ENCODE data around the gene SLC13A3. TPM values are rescaled to one million over a fixed set of nuclear protein-coding genes. Genes with fewer than 3 reads are reported as not detected.

Gene SLC13A3
- polyA plus RNA-seq, 1 donor = 3.7 TPM

DNA sequence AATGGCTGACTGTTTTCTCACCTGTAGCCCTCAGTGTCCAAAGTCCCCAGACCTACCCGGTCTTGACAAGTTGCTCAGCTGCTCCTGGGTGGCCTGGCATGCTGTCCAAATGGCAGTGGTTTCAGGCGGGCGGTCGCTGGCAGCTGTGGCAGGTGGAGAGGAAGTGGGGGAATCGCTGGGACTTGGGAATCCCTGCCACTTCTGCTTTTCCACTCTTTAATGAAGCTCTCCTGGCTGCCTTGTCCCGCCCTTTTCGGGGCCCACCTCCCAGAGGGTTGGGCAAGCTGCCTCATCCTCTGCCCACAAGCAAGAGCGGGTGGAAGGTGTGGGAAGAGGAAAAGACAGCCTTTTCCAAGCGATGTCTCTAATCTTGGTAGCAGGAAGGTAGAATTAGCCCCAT, 100.8 kb downstream of the SLC13A3 start, which contains the start of gene OCSTAMP:
TSS of gene OCSTAMP (minus strand) at position 194 of the 400 bp plus-strand sequence. CDS start at position 100, 94 bp downstream.
- Histone ChIP-seq H3K27me3 (ENCODE audit: control insufficient read depth, insufficient read depth, low read length) (peaks cover 6% of the 10 kb centered on the region), H3K36me3 (ENCODE audit: control insufficient read depth, insufficient read depth, low read length) (no peaks in the 10 kb centered on the region), H3K27ac (ENCODE audit: low read length) (no peak within 1 kb of the TSS), H3K4me3 (ENCODE audit: low read length) (no peak within 1 kb of the TSS), H3K9me3 (ENCODE audit: control insufficient read depth, low read depth, low read length) (no peaks in the 10 kb centered on the region), H3K4me1 (ENCODE audit: control insufficient read depth, insufficient read depth, low read length) (no peaks in the 10 kb centered on the region)
- no peak for DNase-seq
- no CpG with 5 or more reads among the region's 9 CpGs for WGBS (ENCODE audit: insufficient coverage, low lambda C conversion rate)

DNA sequence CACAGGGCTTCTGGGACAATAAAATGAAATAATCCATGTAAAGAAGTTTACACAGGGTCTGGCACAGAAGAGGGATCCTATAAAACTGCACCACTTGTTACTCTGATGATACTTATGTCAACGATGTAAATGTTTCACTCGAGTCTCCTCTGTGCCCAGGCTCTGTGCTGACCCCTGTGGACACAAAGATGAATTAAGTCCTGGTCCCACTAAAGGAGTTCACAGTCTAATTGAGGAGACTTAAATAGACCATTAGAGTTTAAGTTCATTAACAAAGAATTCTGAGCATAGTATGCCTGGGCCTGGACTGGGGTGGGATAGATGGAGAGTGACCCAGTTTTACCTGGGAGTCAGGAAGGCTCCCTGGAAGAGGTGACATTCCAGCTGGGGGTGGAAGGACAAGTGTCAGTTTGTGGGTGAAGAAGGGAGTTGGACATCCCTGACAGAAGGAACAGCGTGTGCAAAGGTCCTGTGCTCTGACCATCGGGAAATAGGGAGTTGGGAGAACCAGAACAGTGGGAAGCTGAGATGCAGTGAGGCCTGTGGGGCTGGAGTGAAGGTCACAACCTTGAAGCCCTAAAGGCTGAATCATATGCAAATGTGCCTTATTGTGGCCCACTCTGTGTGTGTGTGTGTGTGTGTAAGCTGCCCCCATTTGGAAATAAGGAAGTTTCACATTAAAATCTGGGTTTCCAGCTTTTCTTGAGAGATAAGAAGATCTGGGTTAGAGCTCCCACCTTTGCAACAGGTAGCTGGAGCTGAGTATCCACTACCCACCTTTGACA, 101.9 kb downstream of the SLC13A3 start:
- no peaks in the 10 kb centered on the region for H3K9me3 ChIP-seq (ENCODE audit: control insufficient read depth, low read depth, low read length)
- no peak overlapping the region for H3K27ac ChIP-seq (ENCODE audit: low read length)
- DNase-seq = no peak
- no peaks in the 10 kb centered on the region for H3K36me3 ChIP-seq (ENCODE audit: control insufficient read depth, insufficient read depth, low read length)
- H3K4me1 ChIP-seq (ENCODE audit: control insufficient read depth, insufficient read depth, low read length) = no peaks in the 10 kb centered on the region
- H3K4me3 ChIP-seq (ENCODE audit: low read length) = no peak overlapping the region
- H3K27me3 ChIP-seq (ENCODE audit: control insufficient read depth, insufficient read depth, low read length) = peaks cover 6% of the 10 kb centered on the region
- no CpG with 5 or more reads among the region's 4 CpGs for WGBS (ENCODE audit: insufficient coverage, low lambda C conversion rate)

DNA sequence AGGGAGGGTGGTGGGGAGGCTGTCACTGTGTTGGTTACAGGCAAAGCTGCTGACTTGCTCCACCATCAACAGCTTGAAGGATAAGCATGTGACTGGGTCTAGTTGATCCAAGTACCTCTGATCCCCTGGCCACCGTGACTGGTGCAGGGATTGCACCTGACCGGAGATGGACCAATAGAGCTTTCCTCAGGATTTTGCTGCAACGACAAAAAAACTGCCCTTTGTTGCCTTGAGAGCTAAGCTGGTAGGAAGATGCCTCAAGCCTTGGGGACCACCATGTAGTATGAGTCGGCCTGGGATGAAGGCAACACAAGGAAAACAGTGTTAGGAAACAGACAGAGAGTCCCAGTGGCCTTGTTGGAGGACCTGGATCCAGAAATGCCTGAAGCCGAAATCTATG, 102.6 kb downstream of the SLC13A3 start:
- Histone ChIP-seq H3K4me1 (ENCODE audit: control insufficient read depth, insufficient read depth, low read length) (no peaks in the 10 kb centered on the region), H3K36me3 (ENCODE audit: control insufficient read depth, insufficient read depth, low read length) (no peaks in the 10 kb centered on the region), H3K4me3 (ENCODE audit: low read length) (no peak overlapping the region), H3K27ac (ENCODE audit: low read length) (no peak overlapping the region), H3K27me3 (ENCODE audit: control insufficient read depth, insufficient read depth, low read length) (peaks cover 6% of the 10 kb centered on the region), H3K9me3 (ENCODE audit: control insufficient read depth, low read depth, low read length) (no peaks in the 10 kb centered on the region)
- WGBS (ENCODE audit: insufficient coverage, low lambda C conversion rate) = no CpG with 5 or more reads among the region's 5 CpGs
- DNase-seq = no peak

DNA sequence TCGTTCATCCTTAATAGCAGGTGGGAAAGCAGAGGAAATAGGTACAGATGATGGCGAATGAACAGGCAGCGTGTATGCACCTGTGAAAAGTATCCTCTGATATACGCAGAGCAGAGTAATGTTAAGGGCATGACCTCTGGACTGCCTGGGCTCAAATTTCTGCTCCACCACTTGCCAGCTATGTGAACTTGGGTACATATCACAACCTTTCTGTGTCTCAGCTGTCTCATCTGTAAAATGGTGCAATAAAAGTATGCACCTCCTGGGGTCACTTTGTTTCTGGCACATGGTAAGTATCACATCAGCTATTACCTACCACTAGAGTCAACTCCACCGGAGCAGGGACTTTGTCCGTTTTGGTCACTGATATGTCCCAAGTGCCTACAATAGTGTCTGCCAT, 103.3 kb downstream of the SLC13A3 start:
- no peak for DNase-seq
- no peaks in the 10 kb centered on the region for H3K4me1 ChIP-seq (ENCODE audit: control insufficient read depth, insufficient read depth, low read length)
- H3K9me3 ChIP-seq (ENCODE audit: control insufficient read depth, low read depth, low read length) = no peaks in the 10 kb centered on the region
- H3K4me3 ChIP-seq (ENCODE audit: low read length) = no peak overlapping the region
- WGBS (ENCODE audit: insufficient coverage, low lambda C conversion rate) = 61% methylated on average over 3 of the region's 6 CpGs
- no peaks in the 10 kb centered on the region for H3K36me3 ChIP-seq (ENCODE audit: control insufficient read depth, insufficient read depth, low read length)
- H3K27ac ChIP-seq (ENCODE audit: low read length) = no peak overlapping the region
- H3K27me3 ChIP-seq (ENCODE audit: control insufficient read depth, insufficient read depth, low read length) = peaks cover 6% of the 10 kb centered on the region

DNA sequence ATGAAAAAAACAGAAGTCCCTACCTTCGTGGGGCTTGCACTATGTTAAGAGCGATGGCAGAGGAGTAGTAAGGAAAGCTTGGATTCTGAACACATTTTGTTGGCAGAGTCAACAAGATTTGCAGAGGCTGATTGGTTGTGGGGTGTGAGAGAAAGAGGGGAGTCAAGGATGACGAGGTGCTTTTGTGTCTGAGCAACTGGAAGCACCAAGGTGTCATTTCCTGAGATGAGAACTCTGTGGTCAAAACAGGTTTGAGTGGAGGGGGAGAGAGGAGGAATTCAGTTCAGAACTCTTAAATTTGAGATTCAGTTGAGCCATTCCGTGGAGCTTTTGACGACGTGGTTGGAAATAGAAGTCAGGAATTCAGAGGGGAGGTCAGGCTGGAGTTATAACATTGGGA, 104.3 kb downstream of the SLC13A3 start:
- WGBS (ENCODE audit: insufficient coverage, low lambda C conversion rate) = 82% methylated on average over 5 of the region's 6 CpGs
- no peaks in the 10 kb centered on the region for H3K9me3 ChIP-seq (ENCODE audit: control insufficient read depth, low read depth, low read length)
- no peak overlapping the region for H3K4me3 ChIP-seq (ENCODE audit: low read length)
- no peaks in the 10 kb centered on the region for H3K36me3 ChIP-seq (ENCODE audit: control insufficient read depth, insufficient read depth, low read length)
- peaks cover 3% of the 10 kb centered on the region for H3K4me1 ChIP-seq (ENCODE audit: control insufficient read depth, insufficient read depth, low read length)
- no peak for DNase-seq
- peaks cover 6% of the 10 kb centered on the region for H3K27me3 ChIP-seq (ENCODE audit: control insufficient read depth, insufficient read depth, low read length)
- no peak overlapping the region for H3K27ac ChIP-seq (ENCODE audit: low read length)

DNA sequence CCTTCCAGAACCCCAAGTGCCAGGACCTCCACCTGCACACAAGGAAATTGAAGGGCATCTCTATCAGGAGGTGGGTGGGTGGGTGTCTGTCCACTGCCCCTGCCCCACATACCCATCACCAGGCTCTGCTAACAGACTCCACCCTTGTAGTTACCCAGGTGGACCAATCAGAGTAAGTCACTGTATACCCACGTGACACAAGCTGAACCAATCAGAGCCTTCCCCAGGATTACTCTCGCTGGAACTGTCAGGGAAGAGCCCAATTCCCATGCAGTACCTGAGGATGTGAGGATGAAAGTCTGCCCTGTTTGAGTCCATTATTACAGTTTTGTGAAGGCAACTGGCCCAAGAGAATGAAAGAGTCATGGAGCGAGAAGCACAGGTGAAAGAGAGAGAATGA, 105.0 kb downstream of the SLC13A3 start:
- Histone ChIP-seq H3K27me3 (ENCODE audit: control insufficient read depth, insufficient read depth, low read length) (peaks cover 8% of the 10 kb centered on the region), H3K9me3 (ENCODE audit: control insufficient read depth, low read depth, low read length) (no peaks in the 10 kb centered on the region), H3K27ac (ENCODE audit: low read length) (no peak overlapping the region), H3K4me3 (ENCODE audit: low read length) (no peak overlapping the region), H3K36me3 (ENCODE audit: control insufficient read depth, insufficient read depth, low read length) (no peaks in the 10 kb centered on the region), H3K4me1 (ENCODE audit: control insufficient read depth, insufficient read depth, low read length) (peaks cover 3% of the 10 kb centered on the region)
- DNase-seq = no peak
- WGBS (ENCODE audit: insufficient coverage, low lambda C conversion rate) = 100% methylated on average over 1 of the region's 3 CpGs

DNA sequence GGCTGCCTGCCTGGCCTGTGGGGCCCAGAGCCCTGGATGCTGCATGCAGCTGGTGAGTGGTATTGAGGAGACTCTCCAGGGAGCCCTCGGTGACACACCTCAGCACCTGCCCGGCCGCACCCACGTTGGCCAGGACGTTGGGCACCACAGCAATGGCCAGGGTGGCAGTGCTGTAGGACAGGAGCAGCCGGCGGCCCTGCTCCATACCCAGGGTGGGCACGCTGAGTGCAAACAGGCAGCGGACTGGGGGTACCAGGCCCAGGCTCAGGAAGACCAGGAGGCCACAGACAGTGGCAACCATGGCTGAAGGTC, 105.5 kb downstream of the SLC13A3 start:
- Histone ChIP-seq H3K4me1 (ENCODE audit: control insufficient read depth, insufficient read depth, low read length) (peaks cover 3% of the 10 kb centered on the region), H3K27me3 (ENCODE audit: control insufficient read depth, insufficient read depth, low read length) (peaks cover 8% of the 10 kb centered on the region), H3K27ac (ENCODE audit: low read length) (no peak overlapping the region), H3K9me3 (ENCODE audit: control insufficient read depth, low read depth, low read length) (no peaks in the 10 kb centered on the region), H3K36me3 (ENCODE audit: control insufficient read depth, insufficient read depth, low read length) (no peaks in the 10 kb centered on the region), H3K4me3 (ENCODE audit: low read length) (no peak overlapping the region)
- DNase-seq = no peak
- no CpG with 5 or more reads among the region's 9 CpGs for WGBS (ENCODE audit: insufficient coverage, low lambda C conversion rate)

DNA sequence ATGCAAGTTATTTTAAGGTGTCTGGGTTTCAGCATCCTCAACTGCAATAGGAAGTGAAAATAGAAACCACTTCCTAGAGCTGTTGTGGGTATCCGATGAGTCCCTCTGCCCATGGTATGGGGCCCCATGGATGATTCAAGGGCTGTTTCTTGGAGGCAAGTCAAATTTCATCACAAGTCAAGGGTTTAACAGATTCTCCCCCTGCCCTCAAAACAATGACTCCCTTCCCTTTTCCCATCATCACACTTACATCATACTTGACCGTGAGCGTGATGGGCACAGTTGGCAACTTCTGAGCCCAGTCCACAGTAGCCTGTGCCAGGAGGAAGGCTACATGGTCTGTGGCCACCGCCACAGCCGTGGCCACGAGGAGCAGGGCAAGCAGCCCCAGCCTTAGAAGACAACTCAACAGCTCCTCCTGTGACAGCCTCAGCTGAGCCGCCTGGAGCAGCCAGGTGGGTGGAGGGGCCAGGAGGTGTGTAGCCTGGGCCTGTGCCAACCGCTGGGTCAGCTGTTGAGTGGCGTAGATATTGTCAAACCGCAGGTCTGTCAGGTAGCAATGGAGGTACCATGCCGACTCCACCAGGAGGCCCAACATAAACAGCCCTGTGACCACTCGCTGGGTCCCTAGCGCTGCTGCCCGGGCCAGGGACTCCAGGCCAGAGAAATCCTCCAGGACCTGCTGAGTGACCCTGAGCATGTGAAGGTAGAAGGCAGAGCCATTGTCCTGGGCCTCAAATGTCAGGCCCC, 106.0 kb downstream of the SLC13A3 start:
- Histone ChIP-seq H3K9me3 (ENCODE audit: control insufficient read depth, low read depth, low read length) (no peaks in the 10 kb centered on the region), H3K4me3 (ENCODE audit: low read length) (no peak overlapping the region), H3K27ac (ENCODE audit: low read length) (no peak overlapping the region), H3K36me3 (ENCODE audit: control insufficient read depth, insufficient read depth, low read length) (no peaks in the 10 kb centered on the region), H3K4me1 (ENCODE audit: control insufficient read depth, insufficient read depth, low read length) (peaks cover 3% of the 10 kb centered on the region), H3K27me3 (ENCODE audit: control insufficient read depth, insufficient read depth, low read length) (peaks cover 8% of the 10 kb centered on the region)
- no peak for DNase-seq
- 82% methylated on average over 2 of the region's 14 CpGs for WGBS (ENCODE audit: insufficient coverage, low lambda C conversion rate)

DNA sequence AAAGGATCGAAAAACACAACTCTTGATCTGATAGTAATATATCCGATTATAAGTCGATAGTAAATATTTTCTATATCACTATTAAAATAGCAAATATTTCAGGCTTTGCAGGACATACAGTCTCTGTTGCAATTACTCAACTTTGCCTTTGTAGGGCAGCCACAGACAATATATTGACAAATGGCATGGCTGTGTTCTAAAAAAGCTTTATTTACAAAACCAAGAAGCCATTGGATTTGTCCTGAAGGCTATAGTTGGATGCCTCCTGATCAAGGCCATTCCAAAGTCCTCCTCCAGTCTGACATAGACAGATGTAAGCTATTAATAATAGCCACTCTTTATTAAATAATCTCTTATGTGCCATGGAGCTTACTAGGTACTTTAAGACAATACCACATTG, 106.7 kb downstream of the SLC13A3 start:
- H3K36me3 ChIP-seq (ENCODE audit: control insufficient read depth, insufficient read depth, low read length) = no peaks in the 10 kb centered on the region
- H3K27me3 ChIP-seq (ENCODE audit: control insufficient read depth, insufficient read depth, low read length) = peaks cover 8% of the 10 kb centered on the region
- no peak overlapping the region for H3K27ac ChIP-seq (ENCODE audit: low read length)
- no peak overlapping the region for H3K4me3 ChIP-seq (ENCODE audit: low read length)
- no peaks in the 10 kb centered on the region for H3K9me3 ChIP-seq (ENCODE audit: control insufficient read depth, low read depth, low read length)
- DNase-seq = no peak
- H3K4me1 ChIP-seq (ENCODE audit: control insufficient read depth, insufficient read depth, low read length) = peaks cover 3% of the 10 kb centered on the region
- 92% methylated on average over 2 of the region's 3 CpGs for WGBS (ENCODE audit: insufficient coverage, low lambda C conversion rate)

DNA sequence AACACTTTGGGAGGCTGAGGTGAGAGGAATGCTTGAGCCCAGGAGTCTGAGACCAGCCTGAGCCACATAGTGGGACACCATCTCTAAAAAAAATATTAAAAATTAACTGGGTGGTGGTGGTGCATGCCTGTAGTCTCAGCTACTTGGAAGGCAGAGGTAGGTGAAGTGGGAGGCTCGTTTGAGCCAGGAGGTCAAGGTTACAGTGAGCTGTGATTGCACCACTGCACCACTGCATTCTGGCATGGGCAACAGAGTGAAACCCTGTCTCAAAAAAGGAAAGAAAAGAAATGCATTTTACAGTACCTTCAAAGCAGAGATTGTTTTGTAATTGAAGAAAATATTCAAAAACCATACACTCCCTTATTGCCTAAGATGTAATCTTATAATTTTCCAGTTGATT, 107.3 kb downstream of the SLC13A3 start:
- no peak for DNase-seq
- no peak overlapping the region for H3K27ac ChIP-seq (ENCODE audit: low read length)
- no peaks in the 10 kb centered on the region for H3K9me3 ChIP-seq (ENCODE audit: control insufficient read depth, low read depth, low read length)
- H3K36me3 ChIP-seq (ENCODE audit: control insufficient read depth, insufficient read depth, low read length) = no peaks in the 10 kb centered on the region
- H3K27me3 ChIP-seq (ENCODE audit: control insufficient read depth, insufficient read depth, low read length) = peaks cover 8% of the 10 kb centered on the region
- H3K4me3 ChIP-seq (ENCODE audit: low read length) = no peak overlapping the region
- no CpG with 5 or more reads among the region's 1 CpG for WGBS (ENCODE audit: insufficient coverage, low lambda C conversion rate)
- H3K4me1 ChIP-seq (ENCODE audit: control insufficient read depth, insufficient read depth, low read length) = peaks cover 3% of the 10 kb centered on the region

Data from large intestine (tissue), 3 donors.